Measurements from ENCODE around the gene DNM3. TPM values are rescaled to one million over a fixed set of nuclear protein-coding genes. Genes with fewer than 3 reads are reported as not detected.

Gene DNM3
- total and polyA plus RNA-seq, 2 donors (not counting 1 experiment from before 2014, with no cell fraction given) = 1.0 to 1.3 TPM

DNA sequence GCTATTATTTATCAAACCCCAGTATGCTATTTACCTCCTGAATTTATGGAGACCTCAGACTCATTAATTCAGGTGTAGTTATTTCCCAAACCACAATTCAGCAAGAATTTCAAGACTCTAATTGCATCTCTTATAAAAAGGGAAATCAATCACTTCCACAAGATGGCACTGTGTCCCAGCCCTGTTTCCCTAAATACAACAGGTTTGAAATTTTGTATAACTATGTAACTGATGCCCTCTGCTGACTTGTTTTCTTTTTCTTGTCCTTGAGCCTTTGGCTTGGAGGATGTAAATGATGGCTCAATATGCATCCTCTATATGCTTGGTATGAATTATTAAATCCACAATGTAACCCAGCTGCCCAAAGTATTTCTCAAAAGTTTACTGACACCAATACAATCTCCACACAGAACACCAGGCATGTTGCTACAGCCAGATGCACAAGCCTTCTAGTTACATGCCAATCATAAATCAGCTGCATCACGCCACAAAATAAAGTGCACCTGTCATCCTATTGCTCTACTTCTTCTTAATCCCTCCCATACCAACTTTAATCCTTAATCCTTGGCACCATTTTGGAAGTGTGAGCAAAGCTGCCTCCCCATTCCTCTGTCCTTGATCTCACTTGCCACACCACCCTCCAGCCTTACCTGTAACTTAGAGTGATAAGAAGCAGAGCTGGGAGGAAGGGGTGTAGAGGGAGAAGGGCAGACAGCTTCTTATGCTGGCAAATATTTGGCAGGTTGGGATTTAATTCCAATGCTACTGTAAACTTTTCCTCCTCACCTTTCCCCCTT lies 588.2 kb downstream of the DNM3 start:
- Histone ChIP-seq H3K4me2 (replicated peaks; ENCODE audit: low read depth, low read length, poor library complexity, severe bottlenecking) (no peak overlapping the region), H3K27ac (ENCODE audit: low read length in 2 of 2) (no peak overlapping the region), H3K4me3 (ENCODE audit: control extremely low read depth in 1 of 5, extremely low read depth in 1 of 5, insufficient read depth in 1 of 5, low read depth in 2 of 5, low read length in 4 of 5) (no peak overlapping the region), H3K27me3 (replicated peaks in 1 of 4; ENCODE audit: control extremely low read depth in 1 of 4, control insufficient read depth in 3 of 4, insufficient read depth in 4 of 4, low read length in 3 of 4) (no peaks in the 10 kb centered on the region), H3K36me3 (replicated peaks in 1 of 2; ENCODE audit: control extremely low read depth in 1 of 2, control insufficient read depth in 1 of 2, extremely low read depth in 1 of 2, insufficient read depth in 2 of 2, low read length in 1 of 2) (peaks cover 0 to 3% of the 10 kb centered on the region in 2 experiments), H3K4me1 (ENCODE audit: control insufficient read depth in 2 of 2, insufficient read depth in 2 of 2, low read length in 2 of 2) (peaks cover 10 to 12% of the 10 kb centered on the region in 2 donors), H4K20me1 (ENCODE audit: control insufficient read depth, insufficient read depth, low read length, poor library complexity, severe bottlenecking) (no peaks in the 10 kb centered on the region), H2AFZ (ENCODE audit: insufficient read depth, low read depth, low read length, poor library complexity, severe bottlenecking) (no peak overlapping the region), H3K79me2 (ENCODE audit: control insufficient read depth, insufficient read depth, low read length) (peaks cover 4% of the 10 kb centered on the region), H3K9me3 (ENCODE audit: control extremely low read depth in 1 of 3, control insufficient read depth in 2 of 3, insufficient read depth in 1 of 3, low read length in 2 of 3) (no peaks in the 10 kb centered on the region), H3K9ac (ENCODE audit: low read length) (no peak overlapping the region)
- POLR2A ChIA-PET = no interaction called here
- TF ChIP-seq, protein P1, sequence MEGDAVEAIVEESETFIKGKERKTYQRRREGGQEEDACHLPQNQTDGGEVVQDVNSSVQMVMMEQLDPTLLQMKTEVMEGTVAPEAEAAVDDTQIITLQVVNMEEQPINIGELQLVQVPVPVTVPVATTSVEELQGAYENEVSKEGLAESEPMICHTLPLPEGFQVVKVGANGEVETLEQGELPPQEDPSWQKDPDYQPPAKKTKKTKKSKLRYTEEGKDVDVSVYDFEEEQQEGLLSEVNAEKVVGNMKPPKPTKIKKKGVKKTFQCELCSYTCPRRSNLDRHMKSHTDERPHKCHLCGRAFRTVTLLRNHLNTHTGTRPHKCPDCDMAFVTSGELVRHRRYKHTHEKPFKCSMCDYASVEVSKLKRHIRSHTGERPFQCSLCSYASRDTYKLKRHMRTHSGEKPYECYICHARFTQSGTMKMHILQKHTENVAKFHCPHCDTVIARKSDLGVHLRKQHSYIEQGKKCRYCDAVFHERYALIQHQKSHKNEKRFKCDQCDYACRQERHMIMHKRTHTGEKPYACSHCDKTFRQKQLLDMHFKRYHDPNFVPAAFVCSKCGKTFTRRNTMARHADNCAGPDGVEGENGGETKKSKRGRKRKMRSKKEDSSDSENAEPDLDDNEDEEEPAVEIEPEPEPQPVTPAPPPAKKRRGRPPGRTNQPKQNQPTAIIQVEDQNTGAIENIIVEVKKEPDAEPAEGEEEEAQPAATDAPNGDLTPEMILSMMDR (IDR thresholded peaks at IDR 0.05) = peak; percentile 71
- no peak for TF ChIP-seq EZH2 (IDR thresholded peaks at IDR 0.05; ENCODE audit: borderline replicate concordance, insufficient read depth, low read depth, low read length, poor library complexity, severe bottlenecking)
- H3K4me1 Mint-ChIP-seq = peaks cover 14% of the 10 kb centered on the region
- H3K9me3 Mint-ChIP-seq (ENCODE audit: insufficient read depth) = no peaks in the 10 kb centered on the region
- H3K4me3 Mint-ChIP-seq = no peak overlapping the region
- no peak overlapping the region for H3K27ac Mint-ChIP-seq
- WGBS (ENCODE audit: insufficient coverage) = 88% methylated on average over 1 of the region's 1 CpG
- CTCF ChIA-PET = interaction anchor here (0.8 to 3.8 kb wide), 12 partner anchors 11 to 629 kb away, joined by 3 to 54 read pairs (median 5); no protein-coding TSS in a partner anchor
- DNase-seq = peak; percentile 71
- peak; percentile 76 for ATAC-seq (ENCODE audit: low read depth)
- intact Hi-C loops (cut with micrococcal nuclease) = loop anchor here (1.0 kb wide), 3 partner anchors 339 to 628 kb away; no protein-coding TSS in a partner anchor
- no peaks in the 10 kb centered on the region for H3K27me3 Mint-ChIP-seq

DNA sequence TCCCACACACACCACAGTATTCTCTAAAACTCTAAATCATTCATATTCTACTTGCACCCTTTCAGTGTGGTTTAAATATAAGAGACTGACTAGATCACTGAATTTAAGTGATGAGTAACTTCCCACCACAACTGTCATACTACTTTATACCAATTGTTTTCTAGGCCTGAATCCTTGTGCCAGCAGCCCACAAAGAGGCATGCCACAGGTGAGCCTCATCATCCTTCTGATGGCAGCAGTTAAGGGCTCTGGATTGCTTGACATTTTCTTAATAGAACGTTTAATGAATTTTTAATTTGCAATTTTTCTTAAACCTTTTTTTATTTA lies 588.8 kb downstream of the DNM3 start:
- Histone ChIP-seq H3K79me2 (ENCODE audit: control insufficient read depth, insufficient read depth, low read length) (peaks cover 4% of the 10 kb centered on the region), H3K36me3 (replicated peaks in 1 of 2; ENCODE audit: control extremely low read depth in 1 of 2, control insufficient read depth in 1 of 2, extremely low read depth in 1 of 2, insufficient read depth in 2 of 2, low read length in 1 of 2) (peaks cover 0 to 3% of the 10 kb centered on the region in 2 experiments), H3K4me2 (replicated peaks; ENCODE audit: low read depth, low read length, poor library complexity, severe bottlenecking) (no peak overlapping the region), H3K27ac (ENCODE audit: low read length in 2 of 2) (no peak overlapping the region), H3K4me1 (ENCODE audit: control insufficient read depth in 2 of 2, insufficient read depth in 2 of 2, low read length in 2 of 2) (peaks cover 10 to 12% of the 10 kb centered on the region in 2 donors), H3K4me3 (ENCODE audit: control extremely low read depth in 1 of 5, extremely low read depth in 1 of 5, insufficient read depth in 1 of 5, low read depth in 2 of 5, low read length in 4 of 5) (no peak overlapping the region), H2AFZ (ENCODE audit: insufficient read depth, low read depth, low read length, poor library complexity, severe bottlenecking) (no peak overlapping the region), H3K9me3 (ENCODE audit: control extremely low read depth in 1 of 3, control insufficient read depth in 2 of 3, insufficient read depth in 1 of 3, low read length in 2 of 3) (no peaks in the 10 kb centered on the region), H3K27me3 (replicated peaks in 1 of 4; ENCODE audit: control extremely low read depth in 1 of 4, control insufficient read depth in 3 of 4, insufficient read depth in 4 of 4, low read length in 3 of 4) (no peaks in the 10 kb centered on the region), H3K9ac (ENCODE audit: low read length) (no peak overlapping the region), H4K20me1 (ENCODE audit: control insufficient read depth, insufficient read depth, low read length, poor library complexity, severe bottlenecking) (no peaks in the 10 kb centered on the region)
- DNase-seq = no peak
- POLR2A ChIA-PET = no interaction called here
- CTCF ChIA-PET = interaction anchor here (0.8 to 3.8 kb wide), 10 partner anchors 10 to 629 kb away, joined by 3 to 54 read pairs (median 6); no protein-coding TSS in a partner anchor
- no peaks in the 10 kb centered on the region for H3K27me3 Mint-ChIP-seq
- TF ChIP-seq EZH2 (IDR thresholded peaks at IDR 0.05; ENCODE audit: borderline replicate concordance, insufficient read depth, low read depth, low read length, poor library complexity, severe bottlenecking) = no peak
- TF ChIP-seq, protein P1 (IDR thresholded peaks at IDR 0.05) = no peak
- intact Hi-C loops (cut with micrococcal nuclease) = no loop called here
- WGBS (ENCODE audit: insufficient coverage) = no CpG with 5 or more reads among the region's 1 CpG
- no peak overlapping the region for H3K27ac Mint-ChIP-seq
- H3K4me1 Mint-ChIP-seq = peaks cover 14% of the 10 kb centered on the region
- no peak overlapping the region for H3K4me3 Mint-ChIP-seq
- ATAC-seq (ENCODE audit: low read depth) = no peak
- H3K9me3 Mint-ChIP-seq (ENCODE audit: insufficient read depth) = no peaks in the 10 kb centered on the region
